ENCODE measurements around the gene FGD5.

- TF ChIP-seq, protein P1, sequence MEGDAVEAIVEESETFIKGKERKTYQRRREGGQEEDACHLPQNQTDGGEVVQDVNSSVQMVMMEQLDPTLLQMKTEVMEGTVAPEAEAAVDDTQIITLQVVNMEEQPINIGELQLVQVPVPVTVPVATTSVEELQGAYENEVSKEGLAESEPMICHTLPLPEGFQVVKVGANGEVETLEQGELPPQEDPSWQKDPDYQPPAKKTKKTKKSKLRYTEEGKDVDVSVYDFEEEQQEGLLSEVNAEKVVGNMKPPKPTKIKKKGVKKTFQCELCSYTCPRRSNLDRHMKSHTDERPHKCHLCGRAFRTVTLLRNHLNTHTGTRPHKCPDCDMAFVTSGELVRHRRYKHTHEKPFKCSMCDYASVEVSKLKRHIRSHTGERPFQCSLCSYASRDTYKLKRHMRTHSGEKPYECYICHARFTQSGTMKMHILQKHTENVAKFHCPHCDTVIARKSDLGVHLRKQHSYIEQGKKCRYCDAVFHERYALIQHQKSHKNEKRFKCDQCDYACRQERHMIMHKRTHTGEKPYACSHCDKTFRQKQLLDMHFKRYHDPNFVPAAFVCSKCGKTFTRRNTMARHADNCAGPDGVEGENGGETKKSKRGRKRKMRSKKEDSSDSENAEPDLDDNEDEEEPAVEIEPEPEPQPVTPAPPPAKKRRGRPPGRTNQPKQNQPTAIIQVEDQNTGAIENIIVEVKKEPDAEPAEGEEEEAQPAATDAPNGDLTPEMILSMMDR (IDR thresholded peaks at IDR 0.05; ENCODE audit: borderline replicate concordance, extremely low read depth, low read length, poor library complexity, severe bottlenecking), result no peak
- TF ChIP-seq EZH2 (IDR thresholded peaks at IDR 0.05; ENCODE audit: borderline replicate concordance, low read depth, low read length, severe bottlenecking), result no peak
Measured at GRCh38 chr3:14900881-14901873, 82.4 kb downstream of the FGD5 start.

Data from DND-41 (cell line).